Measurements from ENCODE around the gene NMNAT2. TPM values are rescaled to one million over a fixed set of nuclear protein-coding genes. Genes with fewer than 3 reads are reported as not detected.

The NMNAT2 gene
- total and polyA plus RNA-seq, 12 donors: 0.23 to 5.8 (median 2.1) TPM

DNA sequence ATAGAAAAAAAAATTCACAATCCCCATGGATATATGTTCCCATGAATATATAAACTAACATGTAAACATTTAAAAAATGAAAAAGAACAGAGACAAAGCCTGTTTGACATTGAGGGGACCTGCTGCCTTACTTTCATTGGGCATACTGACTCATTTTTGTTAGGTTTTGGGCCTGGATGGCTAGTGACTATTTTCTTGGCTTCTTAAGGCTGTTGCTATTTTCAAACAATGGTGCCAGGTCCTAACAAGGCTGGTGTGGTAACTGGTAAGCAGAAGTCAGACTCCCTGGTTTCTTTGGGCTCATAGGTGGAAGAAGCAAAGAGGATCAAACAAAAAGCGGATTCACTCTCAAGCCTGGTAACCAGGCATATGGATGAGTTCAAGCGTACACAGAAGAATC, 181.1 kb downstream of the NMNAT2 start:
- DNase-seq: no peak
- intact Hi-C loops (cut with DNase I): loop anchor here in 3 of 10 donors (10.0 kb wide), 2 partner anchors 92 to 212 kb away; partner anchors contain the start of gene LAMC1 (in 2 of the 3)
- ATAC-seq: no peak
- H3K27ac ChIP-seq: peak overlapping the region in 2 of 10 donors; percentile 4 to 90
- 99 to 100% methylated on average over 2 of the region's 2 CpGs for WGBS, 2 donors
- H3K27me3 ChIP-seq: no peaks in the 10 kb centered on the region
- H3K4me3 ChIP-seq: no peak overlapping the region
- no peaks in the 10 kb centered on the region for H3K9me3 ChIP-seq
- H3K4me1 ChIP-seq: peaks cover 0 to 45% (median 34%) of the 10 kb centered on the region in 9 donors
- TF ChIP-seq, protein P1, sequence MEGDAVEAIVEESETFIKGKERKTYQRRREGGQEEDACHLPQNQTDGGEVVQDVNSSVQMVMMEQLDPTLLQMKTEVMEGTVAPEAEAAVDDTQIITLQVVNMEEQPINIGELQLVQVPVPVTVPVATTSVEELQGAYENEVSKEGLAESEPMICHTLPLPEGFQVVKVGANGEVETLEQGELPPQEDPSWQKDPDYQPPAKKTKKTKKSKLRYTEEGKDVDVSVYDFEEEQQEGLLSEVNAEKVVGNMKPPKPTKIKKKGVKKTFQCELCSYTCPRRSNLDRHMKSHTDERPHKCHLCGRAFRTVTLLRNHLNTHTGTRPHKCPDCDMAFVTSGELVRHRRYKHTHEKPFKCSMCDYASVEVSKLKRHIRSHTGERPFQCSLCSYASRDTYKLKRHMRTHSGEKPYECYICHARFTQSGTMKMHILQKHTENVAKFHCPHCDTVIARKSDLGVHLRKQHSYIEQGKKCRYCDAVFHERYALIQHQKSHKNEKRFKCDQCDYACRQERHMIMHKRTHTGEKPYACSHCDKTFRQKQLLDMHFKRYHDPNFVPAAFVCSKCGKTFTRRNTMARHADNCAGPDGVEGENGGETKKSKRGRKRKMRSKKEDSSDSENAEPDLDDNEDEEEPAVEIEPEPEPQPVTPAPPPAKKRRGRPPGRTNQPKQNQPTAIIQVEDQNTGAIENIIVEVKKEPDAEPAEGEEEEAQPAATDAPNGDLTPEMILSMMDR (IDR thresholded peaks at IDR 0.05): no peak
- H3K36me3 ChIP-seq: no peaks in the 10 kb centered on the region

DNA sequence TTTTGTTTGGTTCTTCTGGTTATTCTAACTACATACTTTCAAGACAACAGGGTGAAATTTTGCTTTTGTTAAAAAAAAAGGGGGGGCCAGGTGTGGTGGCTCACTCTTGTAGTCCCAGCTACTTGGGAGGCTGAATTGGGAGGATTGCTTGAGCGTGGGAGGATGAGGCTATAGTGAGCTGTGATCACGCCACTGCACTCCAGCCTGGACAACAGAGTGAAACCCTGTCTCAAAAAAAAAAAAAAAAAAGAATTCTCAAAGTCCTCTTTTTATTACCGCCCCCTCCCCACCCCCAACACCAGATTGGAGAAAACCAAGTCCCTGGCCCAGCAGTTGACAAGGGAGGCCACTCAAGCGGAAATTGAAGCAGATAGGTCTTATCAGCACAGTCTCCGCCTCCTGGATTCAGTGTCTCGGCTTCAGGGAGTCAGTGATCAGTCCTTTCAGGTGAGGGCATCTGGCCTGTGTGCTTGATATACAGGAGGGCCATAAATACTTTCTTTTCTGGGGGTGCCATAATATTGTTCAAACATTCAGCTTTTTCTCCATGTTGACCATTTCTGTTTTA, 181.9 kb downstream of the NMNAT2 start:
- Histone ChIP-seq H3K9me3 (no peaks in the 10 kb centered on the region), H3K27ac (peak overlapping the region in 6 of 10 donors; percentile 70 to 90 (median 76)), H3K4me1 (peaks cover 0 to 37% (median 28%) of the 10 kb centered on the region in 9 donors), H3K4me3 (no peak overlapping the region), H3K27me3 (no peaks in the 10 kb centered on the region), H3K36me3 (no peaks in the 10 kb centered on the region)
- TF ChIP-seq, protein P1 (IDR thresholded peaks at IDR 0.05): no peak
- ATAC-seq: no peak
- 79 to 93% methylated on average over 6 of the region's 6 CpGs for WGBS, 2 donors
- DNase-seq: no peak
- intact Hi-C loops (cut with DNase I): loop anchor here in 3 of 10 donors (10.0 kb wide), 2 partner anchors 91 to 211 kb away; partner anchors contain the start of gene LAMC1 (in 2 of the 3)

DNA sequence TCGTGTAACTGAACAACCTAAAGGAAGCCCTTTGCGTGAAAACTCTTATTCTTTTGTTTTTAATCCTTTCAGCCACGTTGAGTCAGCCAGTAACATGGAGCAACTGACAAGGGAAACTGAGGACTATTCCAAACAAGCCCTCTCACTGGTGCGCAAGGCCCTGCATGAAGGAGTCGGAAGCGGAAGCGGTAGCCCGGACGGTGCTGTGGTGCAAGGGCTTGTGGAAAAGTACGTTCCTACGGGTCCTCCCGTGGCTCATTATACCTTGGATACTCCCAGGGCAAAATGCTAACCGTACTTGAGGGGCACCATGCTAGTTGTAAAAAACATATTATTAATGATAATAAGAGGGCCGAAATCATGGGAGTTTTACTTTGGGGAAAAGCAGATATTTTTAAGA, 182.7 kb downstream of the NMNAT2 start:
- 88% methylated on average over 14 of the region's 14 CpGs for WGBS, 2 donors
- no peak for ATAC-seq
- H3K9me3 ChIP-seq: no peaks in the 10 kb centered on the region
- intact Hi-C loops (cut with DNase I): loop anchor here in 3 of 10 donors (10.0 kb wide), 2 partner anchors 91 to 211 kb away; partner anchors contain the start of gene LAMC1 (in 2 of the 3)
- peak overlapping the region; percentile 47 to 88 (median 72) for H3K27ac ChIP-seq
- peak in 1 of 2 donors; percentile 25 for DNase-seq
- TF ChIP-seq, protein P1 (IDR thresholded peaks at IDR 0.05): no peak
- H3K4me3 ChIP-seq: peak overlapping the region in 7 of 10 donors; percentile 1 to 42 (median 37)
- no peaks in the 10 kb centered on the region for H3K36me3 ChIP-seq
- peaks cover 0 to 35% (median 24%) of the 10 kb centered on the region in 9 donors for H3K4me1 ChIP-seq
- no peaks in the 10 kb centered on the region for H3K27me3 ChIP-seq

DNA sequence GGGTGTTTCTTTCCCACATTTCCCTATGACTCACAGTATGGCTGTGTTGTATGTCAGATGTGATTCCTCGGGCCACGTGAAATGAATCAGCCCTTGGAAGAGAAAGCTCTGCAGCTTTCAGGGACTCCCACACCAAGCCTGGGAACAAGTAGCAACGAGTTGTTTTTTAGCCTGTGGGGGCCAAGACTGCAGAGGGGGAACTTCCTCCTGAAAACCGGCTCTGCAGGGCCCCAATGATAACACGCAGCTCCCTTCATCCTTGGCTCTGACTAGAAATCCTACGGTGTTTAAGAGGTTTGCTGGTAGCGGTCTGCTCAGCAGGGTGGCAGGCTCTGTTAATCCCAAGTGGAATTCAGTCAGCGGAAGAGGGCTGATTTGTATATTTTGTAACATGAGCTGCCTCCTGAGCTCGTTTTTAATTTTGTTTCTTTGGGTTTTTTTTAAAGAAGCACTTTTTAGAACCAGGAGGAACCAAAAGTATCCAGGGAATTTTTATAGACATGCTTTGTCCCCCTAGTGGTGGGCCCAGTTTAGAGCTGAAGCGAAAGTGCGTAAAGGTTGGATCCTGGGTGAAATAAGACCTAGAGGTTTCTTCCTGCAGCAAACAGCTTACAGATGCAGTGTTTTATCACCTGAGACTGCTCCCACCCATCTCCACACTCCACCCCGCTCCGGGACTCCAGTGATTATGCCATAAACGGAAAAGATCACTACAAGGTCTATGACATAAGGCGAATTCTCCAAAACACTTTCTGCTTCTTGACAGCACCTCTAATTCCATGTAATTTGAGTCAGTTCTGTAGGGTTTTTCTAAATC, 183.3 kb downstream of the NMNAT2 start:
- TF ChIP-seq, protein P1 (IDR thresholded peaks at IDR 0.05): peak; percentile 35 to 72 (median 61)
- ATAC-seq (peak; percentile 86 to 94 (median 90)), DNase-seq (peak; percentile 34 to 69)
- H3K27me3 ChIP-seq: no peaks in the 10 kb centered on the region
- no peaks in the 10 kb centered on the region for H3K36me3 ChIP-seq
- H3K27ac ChIP-seq: peak overlapping the region; percentile 47 to 88 (median 72)
- no peaks in the 10 kb centered on the region for H3K9me3 ChIP-seq
- intact Hi-C loops (cut with DNase I): loop anchor here in 4 of 10 donors (5.0 to 10.0 kb wide), 3 partner anchors 90 to 213 kb away; partner anchors contain the start of gene LAMC1 (in 4 of the 4)
- H3K4me1 ChIP-seq: peaks cover 0 to 32% (median 19%) of the 10 kb centered on the region in 9 donors
- 36 to 38% methylated on average over 15 of the region's 15 CpGs for WGBS, 2 donors
- peak overlapping the region in 9 of 10 donors; percentile 1 to 42 (median 33) for H3K4me3 ChIP-seq
